Inferior parietal cortex (tissue), 1 donor: ENCODE data around the gene EFNA5.
A peak's percentile ranks its signal among the peaks of the same experiment; 100 is the strongest.

Experiments
- DNase-seq: peaks from one replicate; pipeline ENCODE4 v3.0.0-alpha.2; 2016; ENCODE audit errors: extremely low spot score

Gene EFNA5

GRCh38 chr5:107670932-107671741 is at the start of gene EFNA5:
Gene EFNA5 (minus strand): TSS chr5:107670937.
- DNase-seq: peak; percentile 23

GRCh38 chr5:107719034-107719606 is 48.4 kb upstream of the EFNA5 start:
- DNase-seq: no peak

GRCh38 chr5:107717816-107718215 is 47.1 kb upstream of the EFNA5 start:
- no peak for DNase-seq

- DNase-seq: no peak
These were observed 42.5 kb upstream of the EFNA5 start for GRCh38 chr5:107713228-107713627.

- no peak for DNase-seq
These were observed 41.7 kb upstream of the EFNA5 start for GRCh38 chr5:107712359-107712870.

GRCh38 chr5:107705402-107706014 is 34.8 kb upstream of the EFNA5 start:
- no peak for DNase-seq

GRCh38 chr5:107704681-107705401 is 34.1 kb upstream of the EFNA5 start:
- DNase-seq: no peak

- DNase-seq: no peak
These were observed 29.7 kb upstream of the EFNA5 start for GRCh38 chr5:107700481-107700880.

- DNase-seq: no peak
These were observed 28.7 kb upstream of the EFNA5 start for GRCh38 chr5:107699425-107699824.

- no peak for DNase-seq
These were observed 27.5 kb upstream of the EFNA5 start for GRCh38 chr5:107698286-107698685.

- DNase-seq: no peak
These were observed 25.8 kb upstream of the EFNA5 start for GRCh38 chr5:107696498-107696897.

GRCh38 chr5:107696080-107696479 is 25.3 kb upstream of the EFNA5 start:
- DNase-seq: no peak

- no peak for DNase-seq
These were observed 17.2 kb upstream of the EFNA5 start for GRCh38 chr5:107687937-107688336.

GRCh38 chr5:107687404-107687803 is 16.7 kb upstream of the EFNA5 start:
- no peak for DNase-seq

GRCh38 chr5:107682533-107682932 is 11.8 kb upstream of the EFNA5 start:
- DNase-seq: no peak

- DNase-seq: no peak
These were observed 10.1 kb upstream of the EFNA5 start for GRCh38 chr5:107680799-107681198.

GRCh38 chr5:107680099-107680498 is 9.4 kb upstream of the EFNA5 start:
- no peak for DNase-seq

- DNase-seq: no peak
These were observed 6.0 kb upstream of the EFNA5 start for GRCh38 chr5:107676702-107677101.

- no peak for DNase-seq
These were observed 4.5 kb upstream of the EFNA5 start for GRCh38 chr5:107675201-107675600.

GRCh38 chr5:107674655-107675054 is 3.9 kb upstream of the EFNA5 start:
- no peak for DNase-seq

GRCh38 chr5:107673368-107674136 is 2.8 kb upstream of the EFNA5 start:
- DNase-seq: peak; percentile 91

GRCh38 chr5:107673039-107673367 is 2.3 kb upstream of the EFNA5 start:
- DNase-seq: no peak
